Measurements from ENCODE around the gene DSG3.

GRCh38 chr18:31491586-31491985 is 44.0 kb downstream of the DSG3 start:
- TF ChIP-seq CTCF (conservative IDR thresholded peaks at IDR 0.05; ENCODE audit: low read length) (no peak), EZH2phosphoT487 (IDR thresholded peaks at IDR 0.05; ENCODE audit: borderline replicate concordance) (no peak)

Data from Loucy (cell line).